ENCODE data around the gene HCCS.

The HCCS gene

GRCh38 chrX:11111037-11111851 is at the start of gene HCCS:
TSS of gene HCCS (plus strand) at chrX:11111332. CDS start at chrX:11112061, 729 bp downstream.
- Histone ChIP-seq H3K4me3 (ENCODE audit: insufficient read length, low read depth) (peak within 1 kb of the TSS; percentile 87), H3K9ac (ENCODE audit: insufficient read length, low read depth) (peak within 1 kb of the TSS; percentile 95), H3K4me1 (ENCODE audit: insufficient read depth, insufficient read length) (peaks cover 3% of the 10 kb centered on the region), H3K9me3 (ENCODE audit: insufficient read depth, low read length) (peaks cover 19% of the 10 kb centered on the region), H3K27me3 (ENCODE audit: insufficient read depth, insufficient read length) (no peaks in the 10 kb centered on the region), H3K36me3 (ENCODE audit: insufficient read depth, insufficient read length, low read length) (peaks cover 51% of the 10 kb centered on the region)
- TF ChIP-seq SUZ12 (IDR thresholded peaks at IDR 0.05; ENCODE audit: extremely low read depth, insufficient read depth, insufficient read length) (no peak), YY1 (IDR thresholded peaks at IDR 0.05; ENCODE audit: insufficient read depth, insufficient read length) (no peak), ZNF274 (IDR thresholded peaks at IDR 0.05; ENCODE audit: low read depth, low read length) (no peak)
- peak; percentile 54 for DNase-seq (ENCODE audit: low read depth, low spot score)

DNA sequence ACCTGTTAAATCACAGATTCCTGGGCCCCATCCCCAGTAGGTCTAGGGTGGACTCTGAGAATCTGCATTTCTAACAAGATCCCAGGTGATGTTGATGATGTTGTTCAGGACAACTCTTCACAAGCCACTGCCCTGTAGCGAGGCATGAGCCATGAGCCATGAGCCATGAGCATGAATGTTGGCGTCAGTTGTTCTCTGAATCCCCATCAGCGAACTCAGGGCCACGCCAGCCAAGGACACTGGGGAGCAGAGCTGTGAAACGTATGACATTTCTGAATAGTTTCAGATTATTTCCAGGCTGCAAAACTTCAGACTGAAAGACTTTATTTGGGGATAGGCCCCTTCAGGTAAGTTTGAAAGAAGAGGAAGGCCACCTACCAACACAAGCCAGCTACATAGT is 46.9 kb upstream of the HCCS start:
- no peaks in the 10 kb centered on the region for H3K9me3 ChIP-seq (ENCODE audit: insufficient read depth, low read length)
- no peaks in the 10 kb centered on the region for H3K4me1 ChIP-seq (ENCODE audit: insufficient read depth, insufficient read length)

GRCh38 chrX:11064851-11065600 is 46.1 kb upstream of the HCCS start:
- DNase-seq (ENCODE audit: low read depth, low spot score), result no peak
- no peaks in the 10 kb centered on the region for H3K36me3 ChIP-seq (ENCODE audit: insufficient read depth, insufficient read length, low read length)
- no peak overlapping the region for H3K9ac ChIP-seq (ENCODE audit: insufficient read length, low read depth)
- H3K27me3 ChIP-seq (ENCODE audit: insufficient read depth, insufficient read length), result no peaks in the 10 kb centered on the region
- H3K9me3 ChIP-seq (ENCODE audit: insufficient read depth, low read length), result no peaks in the 10 kb centered on the region
- H3K4me1 ChIP-seq (ENCODE audit: insufficient read depth, insufficient read length), result no peaks in the 10 kb centered on the region
- TF ChIP-seq ZNF274 (IDR thresholded peaks at IDR 0.05; ENCODE audit: low read depth, low read length), result no peak
- TF ChIP-seq YY1 (IDR thresholded peaks at IDR 0.05; ENCODE audit: insufficient read depth, insufficient read length), result no peak
- TF ChIP-seq SUZ12 (IDR thresholded peaks at IDR 0.05; ENCODE audit: extremely low read depth, insufficient read depth, insufficient read length), result no peak
- H3K4me3 ChIP-seq (ENCODE audit: insufficient read length, low read depth), result no peak overlapping the region

More for the DNA sequence above, 46.9 kb upstream of the HCCS start:
- H3K27me3 ChIP-seq (ENCODE audit: insufficient read depth, insufficient read length), result no peaks in the 10 kb centered on the region
- TF ChIP-seq SUZ12 (IDR thresholded peaks at IDR 0.05; ENCODE audit: extremely low read depth, insufficient read depth, insufficient read length), result no peak
- TF ChIP-seq ZNF274 (IDR thresholded peaks at IDR 0.05; ENCODE audit: low read depth, low read length), result no peak
- no peak for TF ChIP-seq YY1 (IDR thresholded peaks at IDR 0.05; ENCODE audit: insufficient read depth, insufficient read length)
- no peaks in the 10 kb centered on the region for H3K36me3 ChIP-seq (ENCODE audit: insufficient read depth, insufficient read length, low read length)
- H3K9ac ChIP-seq (ENCODE audit: insufficient read length, low read depth), result no peak overlapping the region
- DNase-seq (ENCODE audit: low read depth, low spot score), result no peak
- H3K4me3 ChIP-seq (ENCODE audit: insufficient read length, low read depth), result no peak overlapping the region

DNA sequence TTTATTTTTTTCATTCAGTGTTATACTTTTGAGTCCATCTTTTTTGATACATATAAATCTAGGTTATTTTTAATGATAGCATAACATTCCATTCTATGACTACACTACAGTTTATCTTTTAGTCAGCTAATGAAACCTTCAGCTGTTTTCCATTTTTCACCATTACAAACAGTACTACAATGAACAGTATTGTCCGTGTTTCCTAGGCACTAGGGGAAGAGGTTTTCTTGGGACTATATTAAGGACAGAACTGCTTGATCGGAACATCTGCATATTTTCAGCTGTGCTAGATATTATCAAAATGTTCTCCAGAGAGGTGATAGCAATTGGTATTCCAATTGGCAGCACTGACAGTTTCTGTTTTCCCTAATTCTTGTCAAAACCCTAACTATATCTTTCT is 44.3 kb upstream of the HCCS start:
- no peak for TF ChIP-seq ZNF274 (IDR thresholded peaks at IDR 0.05; ENCODE audit: low read depth, low read length)
- TF ChIP-seq SUZ12 (IDR thresholded peaks at IDR 0.05; ENCODE audit: extremely low read depth, insufficient read depth, insufficient read length), result no peak
- no peak for TF ChIP-seq YY1 (IDR thresholded peaks at IDR 0.05; ENCODE audit: insufficient read depth, insufficient read length)
- Histone ChIP-seq H3K27me3 (ENCODE audit: insufficient read depth, insufficient read length) (no peaks in the 10 kb centered on the region), H3K36me3 (ENCODE audit: insufficient read depth, insufficient read length, low read length) (no peaks in the 10 kb centered on the region), H3K9me3 (ENCODE audit: insufficient read depth, low read length) (no peaks in the 10 kb centered on the region), H3K4me1 (ENCODE audit: insufficient read depth, insufficient read length) (no peaks in the 10 kb centered on the region), H3K4me3 (ENCODE audit: insufficient read length, low read depth) (no peak overlapping the region), H3K9ac (ENCODE audit: insufficient read length, low read depth) (no peak overlapping the region)
- no peak for DNase-seq (ENCODE audit: low read depth, low spot score)

- no peak for DNase-seq (ENCODE audit: low read depth, low spot score)
- TF ChIP-seq SUZ12 (IDR thresholded peaks at IDR 0.05; ENCODE audit: extremely low read depth, insufficient read depth, insufficient read length) (no peak), YY1 (IDR thresholded peaks at IDR 0.05; ENCODE audit: insufficient read depth, insufficient read length) (no peak), ZNF274 (IDR thresholded peaks at IDR 0.05; ENCODE audit: low read depth, low read length) (no peak)
- Histone ChIP-seq H3K27me3 (ENCODE audit: insufficient read depth, insufficient read length) (no peaks in the 10 kb centered on the region), H3K9me3 (ENCODE audit: insufficient read depth, low read length) (no peaks in the 10 kb centered on the region), H3K36me3 (ENCODE audit: insufficient read depth, insufficient read length, low read length) (no peaks in the 10 kb centered on the region), H3K4me3 (ENCODE audit: insufficient read length, low read depth) (no peak overlapping the region), H3K9ac (ENCODE audit: insufficient read length, low read depth) (no peak overlapping the region), H3K4me1 (ENCODE audit: insufficient read depth, insufficient read length) (no peaks in the 10 kb centered on the region)
Measured at GRCh38 chrX:11073381-11073780, 37.8 kb upstream of the HCCS start.

- Histone ChIP-seq H3K4me1 (ENCODE audit: insufficient read depth, insufficient read length) (no peaks in the 10 kb centered on the region), H3K9ac (ENCODE audit: insufficient read length, low read depth) (no peak overlapping the region), H3K9me3 (ENCODE audit: insufficient read depth, low read length) (no peaks in the 10 kb centered on the region), H3K27me3 (ENCODE audit: insufficient read depth, insufficient read length) (no peaks in the 10 kb centered on the region), H3K4me3 (ENCODE audit: insufficient read length, low read depth) (no peak overlapping the region), H3K36me3 (ENCODE audit: insufficient read depth, insufficient read length, low read length) (no peaks in the 10 kb centered on the region)
- no peak for DNase-seq (ENCODE audit: low read depth, low spot score)
- no peak for TF ChIP-seq SUZ12 (IDR thresholded peaks at IDR 0.05; ENCODE audit: extremely low read depth, insufficient read depth, insufficient read length)
Measured at GRCh38 chrX:11080741-11081305, 30.3 kb upstream of the HCCS start.

- Histone ChIP-seq H3K36me3 (ENCODE audit: insufficient read depth, insufficient read length, low read length) (no peaks in the 10 kb centered on the region), H3K9me3 (ENCODE audit: insufficient read depth, low read length) (no peaks in the 10 kb centered on the region), H3K27me3 (ENCODE audit: insufficient read depth, insufficient read length) (no peaks in the 10 kb centered on the region), H3K4me3 (ENCODE audit: insufficient read length, low read depth) (no peak overlapping the region), H3K9ac (ENCODE audit: insufficient read length, low read depth) (no peak overlapping the region), H3K4me1 (ENCODE audit: insufficient read depth, insufficient read length) (no peaks in the 10 kb centered on the region)
- no peak for DNase-seq (ENCODE audit: low read depth, low spot score)
- TF ChIP-seq YY1 (IDR thresholded peaks at IDR 0.05; ENCODE audit: insufficient read depth, insufficient read length), result no peak
- no peak for TF ChIP-seq SUZ12 (IDR thresholded peaks at IDR 0.05; ENCODE audit: extremely low read depth, insufficient read depth, insufficient read length)
- no peak for TF ChIP-seq ZNF274 (IDR thresholded peaks at IDR 0.05; ENCODE audit: low read depth, low read length)
Measured at GRCh38 chrX:11081511-11081910, 29.6 kb upstream of the HCCS start.

Data from NT2/D1 (cell line).